H54 (cell line): ENCODE results near the gene LRFN3.
"Not testable (repeated sequence)": the region's sequence is repeated elsewhere in the genome, so short reads cannot be mapped to it uniquely, and the experiment has no call there.

Experiments used
- DNase-seq: peaks from one replicate; pipeline ENCODE4 v3.0.0; 2011; ENCODE audit warnings: low spot score, mixed read lengths; ENCODE audit not compliant: insufficient read length
- FAIRE-seq: peaks from 3 replicates; lab custom pipeline; 2011; peaks lifted over from hg19 to GRCh38; lab: Jason Lieb, UNC
- POLR2A ChIP-seq: IDR thresholded peaks from 2 replicates; pipeline ENCODE4 v1.6.1; 2011; ENCODE audit warnings: low read depth, mild to moderate bottlenecking, low read length

The LRFN3 gene

DNA sequence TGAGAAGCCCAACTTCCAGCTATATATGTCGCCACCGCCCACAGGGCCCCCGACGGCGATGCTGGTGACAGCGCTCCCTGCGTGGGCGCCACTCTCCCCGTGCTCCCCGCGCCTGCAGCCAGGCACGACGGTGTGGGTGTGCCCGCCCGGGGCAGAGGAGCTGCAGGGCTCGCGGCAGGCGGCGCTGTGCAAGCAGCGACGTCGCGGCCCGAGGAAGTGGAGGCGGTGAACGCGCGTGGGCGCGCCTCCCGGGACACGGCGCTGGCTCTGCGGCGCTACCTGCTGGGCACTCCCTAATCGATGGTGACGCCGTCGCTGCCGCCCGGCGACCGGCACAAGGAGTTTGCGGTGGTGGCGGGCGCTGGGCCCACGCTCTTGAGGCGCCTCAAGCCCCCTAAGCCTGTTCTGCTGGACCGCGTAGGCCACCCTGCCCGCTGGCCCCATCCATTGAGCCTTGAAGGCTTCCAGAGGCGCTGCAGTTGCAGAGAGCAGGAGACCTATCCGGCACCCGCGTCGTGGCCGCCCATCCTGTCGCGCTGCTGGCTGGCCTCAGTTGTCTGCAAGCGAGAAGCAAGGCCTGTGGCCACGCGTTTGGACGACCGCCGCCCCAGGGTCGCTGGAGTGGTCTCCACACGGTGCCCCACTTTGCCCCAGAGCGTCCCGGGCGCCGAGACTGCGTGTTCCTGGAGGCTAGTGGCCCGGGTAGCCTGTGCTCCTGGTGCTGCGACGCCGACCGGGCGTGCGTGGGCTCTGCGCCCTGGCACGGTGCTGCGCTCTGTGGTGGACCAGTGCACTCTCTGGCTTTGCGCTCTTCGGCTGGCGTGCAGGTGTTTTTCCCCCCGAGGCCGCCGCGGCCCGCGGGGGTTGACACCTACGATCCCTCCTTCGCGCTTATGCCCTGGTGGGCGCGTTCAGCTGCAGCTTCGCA is 23.1 kb downstream of the LRFN3 start:
- DNase-seq (no peak), FAIRE-seq (no peak)
- no peak for TF ChIP-seq POLR2A

DNA sequence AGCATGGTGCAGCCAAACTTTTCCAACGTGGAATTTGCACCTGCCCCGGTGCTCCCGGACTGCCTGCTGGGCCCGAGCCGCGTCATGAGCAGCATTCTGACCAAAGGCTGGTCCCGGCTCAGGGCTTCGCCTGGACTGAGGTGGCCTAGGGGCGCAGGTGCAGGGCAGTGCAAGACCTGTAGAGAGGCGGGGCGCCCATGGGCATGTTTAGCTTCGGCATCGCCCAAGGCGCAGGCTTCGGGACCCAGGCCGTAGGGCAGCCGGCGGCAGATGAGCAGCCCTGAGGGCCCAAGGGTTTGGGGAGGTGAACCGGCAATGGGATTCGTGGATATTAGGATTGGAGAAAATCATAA is 23.8 kb downstream of the LRFN3 start:
- FAIRE-seq (no peak), DNase-seq (no peak)
- no peak for TF ChIP-seq POLR2A

DNA sequence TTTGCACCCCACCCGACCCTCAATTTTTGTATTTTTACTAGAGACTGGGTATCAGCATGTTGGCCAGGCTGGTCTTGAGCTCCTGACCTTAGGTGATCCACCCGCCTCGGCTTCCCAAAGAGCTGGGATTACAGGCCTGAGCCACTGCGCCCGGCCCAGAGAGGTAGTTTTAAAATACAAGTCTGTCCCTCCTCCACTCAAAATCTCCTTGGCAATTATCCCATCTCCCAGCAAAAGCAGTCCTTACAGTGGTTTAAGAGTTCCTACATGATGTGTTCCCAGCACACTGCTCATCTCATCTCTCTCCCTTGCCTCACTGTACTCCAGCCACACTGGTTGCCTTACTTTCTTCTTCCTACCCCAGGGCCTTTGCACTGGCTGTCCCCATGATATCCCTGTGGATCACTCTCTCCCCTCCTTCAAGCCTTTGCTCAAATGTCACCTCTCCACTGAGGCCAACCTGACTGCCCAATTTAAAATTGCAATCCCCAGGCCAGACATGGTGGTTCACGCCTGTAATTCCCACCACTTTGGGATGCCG is 24.3 kb downstream of the LRFN3 start:
- FAIRE-seq (no peak), DNase-seq (no peak)
- TF ChIP-seq POLR2A = no peak

DNA sequence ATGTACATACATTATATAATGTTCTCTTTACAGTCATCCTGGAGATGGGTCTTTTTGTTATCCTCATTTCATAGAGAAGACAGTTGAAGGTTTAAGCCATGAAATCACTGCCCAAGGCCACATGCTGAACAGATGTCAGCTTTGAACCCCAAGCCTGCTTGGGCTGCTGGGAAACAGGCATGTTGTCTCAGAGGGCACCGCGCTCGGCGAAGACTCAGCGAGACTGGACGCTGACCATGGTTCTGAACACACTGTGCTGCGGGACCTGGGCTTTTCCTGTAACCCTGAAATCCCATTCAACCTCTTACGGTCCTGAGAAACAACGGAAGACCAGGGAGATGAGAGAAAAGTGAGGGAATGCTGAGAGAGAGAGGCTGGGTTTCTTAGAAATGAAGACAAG is 27.3 kb downstream of the LRFN3 start:
- FAIRE-seq = no peak
- DNase-seq = no peak

DNA sequence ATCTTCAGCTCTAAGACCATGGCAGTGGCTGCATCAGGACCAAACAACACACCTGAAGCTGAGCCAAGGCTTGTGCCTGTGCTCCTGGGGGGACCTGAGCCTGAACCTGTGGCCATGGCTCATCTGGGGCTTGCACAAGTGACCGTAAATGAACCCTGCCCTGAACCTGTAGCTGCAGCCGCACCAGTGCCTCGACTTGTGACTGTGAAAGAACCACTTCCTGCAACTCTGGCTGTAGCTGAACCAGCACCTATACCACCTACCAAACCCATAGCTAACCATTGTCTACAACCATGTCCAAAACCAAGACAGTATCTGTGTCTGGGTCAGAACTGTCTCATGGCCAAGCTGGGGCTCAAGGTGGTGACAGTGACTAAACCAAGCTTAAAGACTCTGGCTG is 30.6 kb downstream of the LRFN3 start:
- FAIRE-seq = no peak
- no peak for TF ChIP-seq POLR2A
- no peak for DNase-seq

More for the DNA sequence above, 27.3 kb downstream of the LRFN3 start:
- no peak for TF ChIP-seq POLR2A

DNA sequence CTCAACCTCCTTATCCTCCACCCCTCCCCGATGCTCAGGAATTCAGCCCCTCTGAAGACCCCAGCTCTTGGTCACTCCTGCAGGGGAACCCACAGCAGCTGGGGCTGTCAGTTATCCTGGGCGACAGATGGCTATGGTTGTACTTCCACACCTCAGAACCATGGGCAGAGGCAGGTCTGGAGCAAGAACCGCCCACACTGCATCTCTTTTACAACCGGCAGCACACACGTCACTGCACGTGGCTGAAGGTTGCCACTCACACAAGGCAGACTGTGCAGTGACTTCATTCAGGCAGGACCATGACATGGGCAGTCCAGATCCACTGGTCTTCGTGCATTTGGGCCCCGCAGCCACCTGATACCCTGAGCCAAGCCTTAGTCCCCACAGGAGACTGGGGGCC is 37.3 kb downstream of the LRFN3 start:
- FAIRE-seq = no peak
- DNase-seq = no peak
- TF ChIP-seq POLR2A = no peak

DNA sequence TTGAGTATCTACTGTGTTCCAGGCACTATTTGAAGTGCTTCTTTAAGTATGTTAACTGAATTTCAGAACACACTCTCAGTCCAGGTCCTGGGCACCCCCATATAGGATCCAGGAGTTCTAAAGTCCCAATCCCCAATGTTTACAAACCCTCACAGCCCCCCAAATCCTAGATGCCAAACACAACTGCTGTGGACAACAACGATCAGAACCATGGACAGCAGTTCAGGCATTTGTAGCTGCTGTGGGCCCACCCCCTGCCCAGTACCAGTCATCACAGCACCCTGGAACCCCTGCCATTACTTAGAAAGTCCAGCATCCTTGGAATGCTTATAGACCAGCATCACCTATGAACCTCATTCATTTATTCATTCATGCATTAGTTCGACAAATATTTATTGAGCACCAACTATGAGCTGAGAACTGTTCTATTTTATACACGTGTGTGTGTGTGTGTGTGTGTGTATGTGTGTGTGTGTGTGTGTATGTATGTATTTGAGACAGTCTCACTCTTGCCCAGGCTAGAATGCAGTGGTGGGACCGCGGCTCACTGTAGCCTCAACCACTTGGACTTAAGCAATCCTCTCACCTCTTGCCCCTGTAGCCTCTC is 39.5 kb downstream of the LRFN3 start:
- FAIRE-seq = no peak
- peak; percentile 50 for DNase-seq
- no peak for TF ChIP-seq POLR2A

DNA sequence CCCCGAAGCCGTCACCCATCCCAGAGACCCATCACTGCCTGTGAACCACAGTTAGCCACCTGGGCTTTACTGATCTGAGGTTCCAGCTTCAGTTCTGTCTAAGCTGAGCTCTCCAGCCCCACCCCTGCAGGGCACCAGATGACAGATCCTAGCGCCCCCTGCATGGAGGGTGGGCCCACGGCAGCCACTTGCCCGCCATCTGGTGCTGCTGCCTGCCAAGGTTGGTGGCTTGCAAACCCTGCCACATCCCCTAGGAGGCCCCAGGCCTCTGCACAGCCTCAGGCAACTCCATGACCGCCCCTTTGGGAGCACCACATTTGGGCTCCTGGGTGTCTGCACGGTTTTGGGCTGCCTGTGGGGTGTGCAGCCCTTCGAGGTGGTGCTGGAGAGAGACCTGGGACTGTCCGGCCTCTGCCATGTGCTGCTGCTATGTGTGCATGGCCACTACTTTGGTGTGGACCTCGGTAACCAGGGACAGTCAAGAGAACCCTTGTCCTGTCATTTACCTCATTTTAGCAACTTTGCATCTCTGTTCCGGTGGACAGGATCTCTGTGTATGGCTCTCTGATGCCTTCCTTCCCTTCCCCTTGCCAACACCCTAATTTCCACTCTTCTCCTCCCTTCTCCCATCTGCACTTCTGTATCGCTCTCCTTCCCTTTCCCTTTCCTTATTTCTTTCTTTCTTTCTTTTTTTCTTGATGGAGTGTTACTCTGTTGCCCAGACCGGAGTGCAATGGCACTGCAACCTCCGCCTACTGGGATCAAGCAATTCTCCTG is 41.5 kb downstream of the LRFN3 start:
- DNase-seq (no peak), FAIRE-seq (no peak)

DNA sequence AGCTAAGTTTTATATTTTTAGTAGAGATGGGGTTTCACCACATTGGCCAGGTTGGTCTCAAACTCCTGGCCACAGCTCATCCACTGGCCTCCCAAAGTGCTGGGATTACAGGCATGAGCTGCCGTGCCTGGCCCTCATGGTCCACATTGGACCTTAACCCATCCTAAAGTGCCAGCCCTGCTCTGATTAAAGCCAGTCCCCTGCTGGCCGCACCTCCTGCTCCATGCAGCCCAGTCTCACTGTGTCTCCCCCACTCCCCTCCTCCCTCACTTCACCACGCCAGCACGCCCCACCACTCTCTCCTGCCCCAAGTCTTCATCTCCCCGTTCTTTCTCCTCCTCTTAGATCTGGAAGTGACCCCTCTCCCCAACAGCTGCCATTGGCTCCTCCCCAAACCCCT is 42.1 kb downstream of the LRFN3 start:
- DNase-seq = no peak
- FAIRE-seq = no peak
- TF ChIP-seq POLR2A = no peak

More for the DNA sequence above, 41.5 kb downstream of the LRFN3 start:
- TF ChIP-seq POLR2A = no peak

DNA sequence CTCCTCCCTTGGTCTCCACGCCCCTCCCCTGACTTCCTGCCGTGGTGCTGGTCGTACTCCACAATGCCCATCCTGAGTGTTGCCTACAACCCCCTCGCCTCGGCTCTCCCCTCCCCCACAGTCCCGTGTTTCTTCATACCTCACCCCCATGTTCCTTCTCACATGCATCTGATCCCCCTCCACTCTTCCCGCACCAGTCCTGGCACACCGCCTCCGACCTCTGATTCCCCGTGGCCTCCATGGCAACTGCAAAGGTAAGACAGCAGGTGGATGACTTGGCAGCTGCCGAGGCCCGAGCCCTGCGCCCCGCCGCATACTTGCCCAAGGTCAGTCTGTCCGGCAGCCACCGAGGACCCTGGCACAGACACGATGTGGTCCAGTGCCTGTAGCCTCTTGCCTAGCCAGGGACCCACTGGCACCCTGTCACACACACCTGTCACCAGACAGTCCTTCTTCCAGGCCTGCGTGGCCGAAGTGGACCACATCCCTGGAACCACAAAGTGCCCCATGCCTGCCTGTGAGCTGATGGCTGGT is 42.7 kb downstream of the LRFN3 start:
- no peak for TF ChIP-seq POLR2A
- DNase-seq (no peak), FAIRE-seq (no peak)

DNA sequence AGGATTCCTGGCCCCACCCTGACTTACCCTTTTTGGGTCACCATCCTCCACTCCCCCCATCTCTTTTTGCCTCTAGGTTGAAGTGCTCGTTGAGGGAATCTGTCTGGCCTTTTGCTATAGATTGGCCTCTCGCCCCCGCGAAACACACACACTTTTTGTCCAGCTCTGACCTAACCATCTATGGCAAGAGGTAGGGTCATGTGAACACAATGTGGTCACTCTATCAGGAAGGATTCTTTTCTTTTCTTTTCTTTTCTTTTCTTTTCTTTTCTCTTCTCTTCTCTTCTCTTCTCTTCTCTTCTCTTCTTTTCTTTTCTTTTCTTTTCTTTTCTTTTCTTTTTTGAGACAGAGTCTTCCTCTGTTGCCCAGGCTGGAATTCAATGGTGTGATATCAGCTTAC is 44.8 kb downstream of the LRFN3 start:
- DNase-seq, FAIRE-seq: not testable (repeated sequence)

DNA sequence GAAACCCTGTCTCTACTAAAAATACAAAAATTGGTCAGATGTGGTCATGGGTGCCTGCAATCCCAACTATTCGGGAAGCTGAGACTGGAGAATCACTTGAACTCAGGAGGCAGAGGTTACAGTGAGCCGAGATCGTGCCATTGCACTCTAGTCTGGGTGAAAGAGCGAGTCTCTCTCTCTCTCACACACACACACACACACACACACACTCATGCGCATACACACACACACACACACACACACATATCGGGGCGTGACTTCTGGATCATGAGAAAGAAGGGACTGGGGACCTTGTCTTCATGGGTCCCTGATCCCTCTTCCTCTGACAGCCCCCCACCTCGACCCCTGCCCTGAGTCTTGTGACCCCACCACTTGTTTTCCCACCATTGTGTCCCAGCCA is 47.0 kb downstream of the LRFN3 start:
- no peak for DNase-seq
- TF ChIP-seq POLR2A = no peak
- no peak for FAIRE-seq

DNA sequence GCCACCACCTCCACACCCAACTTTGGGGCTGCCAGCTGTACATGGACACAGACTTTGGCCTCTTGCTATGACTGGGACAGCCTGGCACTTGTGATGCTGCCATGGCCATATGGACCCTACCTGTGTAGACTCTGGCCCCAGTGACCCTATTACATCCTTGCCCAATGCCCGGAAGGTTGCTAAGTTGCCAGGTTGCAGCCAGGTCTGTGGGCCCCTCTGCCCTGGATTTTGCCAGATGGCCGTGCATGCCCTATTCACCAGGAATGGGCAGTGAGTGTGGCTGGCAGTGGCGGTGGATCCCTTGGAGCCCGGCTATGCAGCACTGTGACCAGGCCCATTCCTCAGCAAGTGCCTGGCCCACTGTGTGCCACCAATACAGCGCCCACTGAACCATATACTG is 49.9 kb downstream of the LRFN3 start:
- FAIRE-seq (no peak), DNase-seq (no peak)
- no peak for TF ChIP-seq POLR2A
